GM18511 (cell line): ENCODE data around the gene NEK7.

Experiments used
- ATAC-seq: cut with Tn5 transposase; IDR thresholded peaks from one replicate; pipeline ENCODE4 v1.9.1; 2021; ENCODE audit warnings: mild to moderate bottlenecking, moderate library complexity; ENCODE audit not compliant: unreplicated experiment

NEK7 gene

GRCh38 chr1:198253259-198253658 lies 96.5 kb downstream of the NEK7 start:
- peak; percentile 90 for ATAC-seq

GRCh38 chr1:198253668-198254067 lies 96.9 kb downstream of the NEK7 start:
- ATAC-seq: peak; percentile 97

- ATAC-seq: no peak
Measured at GRCh38 chr1:198254521-198254920, 97.7 kb downstream of the NEK7 start.

- ATAC-seq: no peak
Measured at GRCh38 chr1:198254948-198255347, 98.2 kb downstream of the NEK7 start.

GRCh38 chr1:198255784-198256183 lies 99.0 kb downstream of the NEK7 start:
- ATAC-seq: no peak

- ATAC-seq: peak; percentile 62
Measured at GRCh38 chr1:198258491-198258890, 101.7 kb downstream of the NEK7 start.

- no peak for ATAC-seq
Measured at GRCh38 chr1:198259333-198260074, 102.7 kb downstream of the NEK7 start.

GRCh38 chr1:198261886-198262285 lies 105.1 kb downstream of the NEK7 start:
- no peak for ATAC-seq

GRCh38 chr1:198263186-198263585 lies 106.4 kb downstream of the NEK7 start:
- no peak for ATAC-seq

- ATAC-seq: no peak
Measured at GRCh38 chr1:198264282-198264681, 107.5 kb downstream of the NEK7 start.

- ATAC-seq: no peak
Measured at GRCh38 chr1:198265073-198265661, 108.4 kb downstream of the NEK7 start.

- no peak for ATAC-seq
Measured at GRCh38 chr1:198267056-198267455, 110.3 kb downstream of the NEK7 start.

- no peak for ATAC-seq
Measured at GRCh38 chr1:198267921-198268320, 111.1 kb downstream of the NEK7 start.

- ATAC-seq: no peak
Measured at GRCh38 chr1:198268784-198269645, 112.2 kb downstream of the NEK7 start.

GRCh38 chr1:198269646-198269940 lies 112.8 kb downstream of the NEK7 start:
- no peak for ATAC-seq

- no peak for ATAC-seq
Measured at GRCh38 chr1:198270273-198270828, 113.6 kb downstream of the NEK7 start.

GRCh38 chr1:198271467-198271866 lies 114.7 kb downstream of the NEK7 start:
- no peak for ATAC-seq

GRCh38 chr1:198272492-198272891 lies 115.7 kb downstream of the NEK7 start:
- no peak for ATAC-seq

GRCh38 chr1:198273748-198274295 lies 117.0 kb downstream of the NEK7 start:
- ATAC-seq: no peak

GRCh38 chr1:198275597-198275996 lies 118.8 kb downstream of the NEK7 start:
- no peak for ATAC-seq

GRCh38 chr1:198276241-198276640 lies 119.4 kb downstream of the NEK7 start:
- ATAC-seq: no peak
